ENCODE data around the gene CMC2.

Gene CMC2

DNA sequence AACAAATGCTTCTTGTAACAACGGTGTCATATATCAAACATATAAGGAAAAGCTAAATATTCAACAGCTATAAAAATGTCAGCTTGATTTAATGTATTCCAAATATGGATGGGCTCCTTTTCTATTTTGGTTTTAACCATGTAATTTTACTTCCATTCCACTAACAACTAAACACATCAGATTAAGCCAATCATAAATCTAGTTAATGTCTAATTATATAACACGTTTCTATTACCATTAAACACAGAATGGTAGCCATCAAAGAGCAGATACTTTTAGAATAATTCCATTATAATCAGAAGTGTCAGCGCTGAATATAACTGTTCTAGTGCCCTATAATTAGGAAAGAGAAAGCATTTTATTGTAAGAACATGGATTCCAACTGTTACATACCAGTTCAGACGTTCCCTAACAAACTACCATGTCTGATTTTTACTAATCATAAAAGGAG, 10.0 kb downstream of the CMC2 start:
- H3K4me2 ChIP-seq (ENCODE audit: low read depth, low read length, poor library complexity, severe bottlenecking) = no peak overlapping the region
- no peak overlapping the region for H2AFZ ChIP-seq (ENCODE audit: low read depth, low read length, severe bottlenecking)
- H3K9me2 ChIP-seq (replicated peaks; ENCODE audit: insufficient read depth, low read length) = no peaks in the 10 kb centered on the region
- H3K4me3 ChIP-seq (ENCODE audit: insufficient read depth, low read length, poor library complexity, severe bottlenecking) = no peak overlapping the region
- TF ChIP-seq, protein P1, sequence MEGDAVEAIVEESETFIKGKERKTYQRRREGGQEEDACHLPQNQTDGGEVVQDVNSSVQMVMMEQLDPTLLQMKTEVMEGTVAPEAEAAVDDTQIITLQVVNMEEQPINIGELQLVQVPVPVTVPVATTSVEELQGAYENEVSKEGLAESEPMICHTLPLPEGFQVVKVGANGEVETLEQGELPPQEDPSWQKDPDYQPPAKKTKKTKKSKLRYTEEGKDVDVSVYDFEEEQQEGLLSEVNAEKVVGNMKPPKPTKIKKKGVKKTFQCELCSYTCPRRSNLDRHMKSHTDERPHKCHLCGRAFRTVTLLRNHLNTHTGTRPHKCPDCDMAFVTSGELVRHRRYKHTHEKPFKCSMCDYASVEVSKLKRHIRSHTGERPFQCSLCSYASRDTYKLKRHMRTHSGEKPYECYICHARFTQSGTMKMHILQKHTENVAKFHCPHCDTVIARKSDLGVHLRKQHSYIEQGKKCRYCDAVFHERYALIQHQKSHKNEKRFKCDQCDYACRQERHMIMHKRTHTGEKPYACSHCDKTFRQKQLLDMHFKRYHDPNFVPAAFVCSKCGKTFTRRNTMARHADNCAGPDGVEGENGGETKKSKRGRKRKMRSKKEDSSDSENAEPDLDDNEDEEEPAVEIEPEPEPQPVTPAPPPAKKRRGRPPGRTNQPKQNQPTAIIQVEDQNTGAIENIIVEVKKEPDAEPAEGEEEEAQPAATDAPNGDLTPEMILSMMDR (IDR thresholded peaks at IDR 0.05; ENCODE audit: insufficient read depth, low read length, poor library complexity, severe bottlenecking) = no peak
- no peak for TF ChIP-seq EZH2phosphoT487 (conservative IDR thresholded peaks at IDR 0.05; ENCODE audit: low read length)
- H3K79me2 ChIP-seq (ENCODE audit: insufficient read depth, low read length) = peaks cover 99% of the 10 kb centered on the region
- no peak overlapping the region for H3K27ac ChIP-seq (ENCODE audit: low read depth, low read length)
- H3K27me3 ChIP-seq (ENCODE audit: low read length) = no peaks in the 10 kb centered on the region
- H3K9me3 ChIP-seq (ENCODE audit: insufficient read depth, low read length) = no peaks in the 10 kb centered on the region
- 0 out of 2 replicates have a peak, but pooled peaks cover 1% of the 10 kb centered on the region for H3K36me3 ChIP-seq (ENCODE audit: low read length)
- no peaks in the 10 kb centered on the region for H3F3A ChIP-seq (ENCODE audit: insufficient read depth)
- no peak overlapping the region for H3K9ac ChIP-seq (ENCODE audit: low read length)
- H4K20me1 ChIP-seq (ENCODE audit: low read depth, low read length) = peaks cover 10% of the 10 kb centered on the region; the same call in 1 of the 2 replicates

DNA sequence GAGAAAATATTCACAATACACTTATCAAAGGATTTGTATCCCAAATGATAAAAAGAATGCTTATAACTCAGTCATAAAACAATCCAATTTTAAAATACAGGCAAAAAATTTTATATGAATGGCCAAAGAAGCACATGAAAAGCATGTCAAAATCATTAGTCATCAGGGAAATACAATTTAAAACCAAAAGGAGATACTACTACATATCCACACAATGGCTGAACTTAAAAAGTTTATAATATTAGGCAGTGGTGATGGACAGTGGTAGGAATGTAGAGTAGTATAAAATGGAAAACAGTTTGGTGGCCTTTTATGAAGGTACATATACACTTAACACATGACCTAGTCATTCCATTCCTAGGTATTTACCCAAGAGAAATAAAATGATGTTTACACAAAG, 12.2 kb downstream of the CMC2 start:
- Histone ChIP-seq H3K9me3 (ENCODE audit: insufficient read depth, low read length) (no peaks in the 10 kb centered on the region), H3K4me2 (ENCODE audit: low read depth, low read length, poor library complexity, severe bottlenecking) (no peak overlapping the region), H3K4me3 (ENCODE audit: insufficient read depth, low read length, poor library complexity, severe bottlenecking) (no peak overlapping the region)

DNA sequence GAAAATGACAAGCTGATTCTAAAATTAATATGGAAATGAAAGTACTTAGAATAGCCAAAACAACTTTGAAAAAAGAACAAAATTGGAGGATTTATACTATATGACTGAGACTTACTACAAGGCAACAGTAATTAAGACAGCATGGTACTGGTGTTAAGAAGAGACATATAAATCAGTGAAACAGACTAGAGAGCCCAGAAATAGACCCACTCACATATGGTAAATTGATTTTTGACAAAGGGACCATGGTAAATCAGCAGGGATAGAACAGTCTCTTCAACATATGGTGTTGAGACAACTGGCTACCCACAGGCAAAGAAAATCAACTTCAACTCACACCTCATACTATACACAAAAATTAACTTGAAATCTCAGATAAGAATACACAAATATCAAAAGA, 12.9 kb downstream of the CMC2 start:
- peaks cover 3% of the 10 kb centered on the region; the same call in 1 of the 2 replicates for H4K20me1 ChIP-seq (ENCODE audit: low read depth, low read length)

More for the DNA sequence above, 12.2 kb downstream of the CMC2 start:
- Histone ChIP-seq H3K79me2 (ENCODE audit: insufficient read depth, low read length) (peaks cover 87% of the 10 kb centered on the region), H3F3A (ENCODE audit: insufficient read depth) (no peaks in the 10 kb centered on the region), H2AFZ (ENCODE audit: low read depth, low read length, severe bottlenecking) (no peak overlapping the region), H3K27me3 (ENCODE audit: low read length) (no peaks in the 10 kb centered on the region), H3K36me3 (ENCODE audit: low read length) (0 out of 2 replicates have a peak, but pooled peaks cover 2% of the 10 kb centered on the region), H3K9ac (ENCODE audit: low read length) (no peak overlapping the region), H4K20me1 (ENCODE audit: low read depth, low read length) (peaks cover 3% of the 10 kb centered on the region; the same call in 1 of the 2 replicates), H3K9me2 (replicated peaks; ENCODE audit: insufficient read depth, low read length) (no peaks in the 10 kb centered on the region), H3K27ac (ENCODE audit: low read depth, low read length) (no peak overlapping the region)
- TF ChIP-seq, protein P1 (IDR thresholded peaks at IDR 0.05; ENCODE audit: insufficient read depth, low read length, poor library complexity, severe bottlenecking) = no peak
- no peak for TF ChIP-seq EZH2phosphoT487 (conservative IDR thresholded peaks at IDR 0.05; ENCODE audit: low read length)

More for the DNA sequence above, 12.9 kb downstream of the CMC2 start:
- Histone ChIP-seq H3K27ac (ENCODE audit: low read depth, low read length) (no peak overlapping the region), H3K4me3 (ENCODE audit: insufficient read depth, low read length, poor library complexity, severe bottlenecking) (no peak overlapping the region), H3K9me2 (replicated peaks; ENCODE audit: insufficient read depth, low read length) (no peaks in the 10 kb centered on the region), H3F3A (ENCODE audit: insufficient read depth) (no peaks in the 10 kb centered on the region), H3K4me2 (ENCODE audit: low read depth, low read length, poor library complexity, severe bottlenecking) (no peak overlapping the region), H2AFZ (ENCODE audit: low read depth, low read length, severe bottlenecking) (no peak overlapping the region), H3K27me3 (ENCODE audit: low read length) (no peaks in the 10 kb centered on the region), H3K9ac (ENCODE audit: low read length) (no peak overlapping the region), H3K79me2 (ENCODE audit: insufficient read depth, low read length) (peaks cover 81% of the 10 kb centered on the region), H3K36me3 (ENCODE audit: low read length) (0 out of 2 replicates have a peak, but pooled peaks cover 2% of the 10 kb centered on the region), H3K9me3 (ENCODE audit: insufficient read depth, low read length) (no peaks in the 10 kb centered on the region)
- no peak for TF ChIP-seq EZH2phosphoT487 (conservative IDR thresholded peaks at IDR 0.05; ENCODE audit: low read length)
- TF ChIP-seq, protein P1 (IDR thresholded peaks at IDR 0.05; ENCODE audit: insufficient read depth, low read length, poor library complexity, severe bottlenecking) = no peak

Data from SU-DHL-6 (cell line).